ENCODE results near the gene PCDH9. TPM values are rescaled to one million over a fixed set of nuclear protein-coding genes. Genes with fewer than 3 reads are reported as not detected.

PCDH9 gene
- total RNA-seq, 4 donors from 2014 or later: 0.37 to 2.4 (median 1.5) TPM

DNA sequence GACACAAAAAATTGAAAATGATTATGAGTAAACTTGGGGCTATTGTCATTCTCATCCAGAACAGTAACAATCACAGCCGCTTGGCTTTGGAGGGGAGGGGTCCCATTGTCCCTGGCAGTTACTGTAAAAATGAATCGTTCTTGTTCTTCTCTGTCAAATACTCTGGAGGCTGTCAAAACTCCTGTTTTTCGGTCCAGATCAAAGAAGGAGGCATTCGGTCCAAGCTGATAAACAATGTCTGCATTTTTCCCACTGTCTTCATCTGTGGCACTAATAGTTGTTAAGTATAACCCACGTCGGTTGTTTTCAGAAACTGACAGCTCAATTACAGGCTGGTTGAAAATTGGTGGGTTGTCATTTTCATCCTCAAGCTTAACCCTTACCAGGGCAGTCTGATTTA, 3.4 kb downstream of the PCDH9 start:
- in situ Hi-C loops (cut with MboI; ENCODE audit: low pct_ligation_motif_present in 1 of 4, low pct_unique_long_range_greater_than_20kb in 1 of 4, low sequenced_read_pairs in 3 of 4): loop anchor here in 1 of 4 donors (25.0 kb wide), 1 partner anchor 1564 kb away; no protein-coding TSS in a partner anchor
- no peak overlapping the region for H3K4me3 ChIP-seq
- 66% methylated on average over 4 to 6 of the region's 6 CpGs for WGBS, 2 donors (ENCODE audit: low coverage in 1 of 2)
- H3K36me3 ChIP-seq: no peaks in the 10 kb centered on the region
- TF ChIP-seq EP300 (IDR thresholded peaks at IDR 0.05; ENCODE audit: low read depth) (no peak), POLR2A (IDR thresholded peaks at IDR 0.05) (no peak), POLR2AphosphoS5 (IDR thresholded peaks at IDR 0.05) (no peak)
- TF ChIP-seq, protein P1, sequence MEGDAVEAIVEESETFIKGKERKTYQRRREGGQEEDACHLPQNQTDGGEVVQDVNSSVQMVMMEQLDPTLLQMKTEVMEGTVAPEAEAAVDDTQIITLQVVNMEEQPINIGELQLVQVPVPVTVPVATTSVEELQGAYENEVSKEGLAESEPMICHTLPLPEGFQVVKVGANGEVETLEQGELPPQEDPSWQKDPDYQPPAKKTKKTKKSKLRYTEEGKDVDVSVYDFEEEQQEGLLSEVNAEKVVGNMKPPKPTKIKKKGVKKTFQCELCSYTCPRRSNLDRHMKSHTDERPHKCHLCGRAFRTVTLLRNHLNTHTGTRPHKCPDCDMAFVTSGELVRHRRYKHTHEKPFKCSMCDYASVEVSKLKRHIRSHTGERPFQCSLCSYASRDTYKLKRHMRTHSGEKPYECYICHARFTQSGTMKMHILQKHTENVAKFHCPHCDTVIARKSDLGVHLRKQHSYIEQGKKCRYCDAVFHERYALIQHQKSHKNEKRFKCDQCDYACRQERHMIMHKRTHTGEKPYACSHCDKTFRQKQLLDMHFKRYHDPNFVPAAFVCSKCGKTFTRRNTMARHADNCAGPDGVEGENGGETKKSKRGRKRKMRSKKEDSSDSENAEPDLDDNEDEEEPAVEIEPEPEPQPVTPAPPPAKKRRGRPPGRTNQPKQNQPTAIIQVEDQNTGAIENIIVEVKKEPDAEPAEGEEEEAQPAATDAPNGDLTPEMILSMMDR (IDR thresholded peaks at IDR 0.05): no peak
- H3K27ac ChIP-seq: no peak overlapping the region
- DNase-seq: no peak
- peaks cover 0 to 16% (median 7%) of the 10 kb centered on the region in 4 donors for H3K4me1 ChIP-seq
- intact Hi-C loops (cut with DNase I; ENCODE audit: low total_unique reads): no loop called here
- no peaks in the 10 kb centered on the region for H3K9me3 ChIP-seq
- H3K27me3 ChIP-seq: peaks cover 14% of the 10 kb centered on the region

DNA sequence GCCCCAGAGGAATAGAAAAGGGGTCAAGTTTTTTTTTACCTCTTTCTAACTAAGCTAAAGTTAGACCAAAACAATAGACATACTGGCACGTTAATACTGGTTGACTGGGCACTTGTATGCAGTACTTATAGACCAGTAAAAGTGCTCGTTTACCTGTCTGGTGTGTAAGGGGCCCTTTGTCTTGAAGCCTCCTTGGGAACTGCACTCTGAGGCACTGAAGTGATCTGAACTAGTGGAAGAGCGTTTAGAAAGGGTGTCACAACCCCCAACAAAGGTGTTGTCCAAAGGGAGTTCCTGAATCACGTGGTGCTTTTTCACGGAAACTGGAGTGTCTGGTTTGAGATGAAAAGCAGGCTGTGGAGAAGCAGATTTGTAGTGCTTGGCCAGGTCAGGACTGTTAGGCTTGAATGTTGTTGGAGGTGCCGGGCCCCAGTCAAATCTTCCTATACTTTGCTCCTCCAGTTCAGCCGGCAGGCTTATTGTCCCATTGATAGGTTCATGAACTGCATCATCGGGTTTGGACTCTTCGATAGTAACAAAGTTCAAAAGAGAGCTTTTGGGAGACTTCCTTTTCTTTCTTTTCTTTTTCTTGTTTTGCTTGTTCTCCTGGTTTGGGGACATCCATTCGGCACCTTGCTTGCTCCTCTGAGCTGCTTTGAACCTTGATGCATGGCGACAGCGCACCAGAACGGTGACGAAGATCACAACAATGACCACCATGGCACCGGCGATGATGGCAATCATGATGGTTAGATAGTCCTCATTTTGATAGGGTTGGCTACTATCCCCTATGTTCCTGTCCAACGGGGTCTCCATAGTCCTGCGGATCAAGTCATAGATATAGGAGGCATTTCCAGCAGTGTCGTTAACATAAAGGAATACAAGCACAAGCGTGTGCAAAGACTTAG, 4.6 kb downstream of the PCDH9 start:
- H3K36me3 ChIP-seq: no peaks in the 10 kb centered on the region
- TF ChIP-seq POLR2AphosphoS5 (IDR thresholded peaks at IDR 0.05): no peak
- TF ChIP-seq, protein P1 (IDR thresholded peaks at IDR 0.05): no peak
- no peak for TF ChIP-seq POLR2A (IDR thresholded peaks at IDR 0.05)
- TF ChIP-seq EP300 (IDR thresholded peaks at IDR 0.05; ENCODE audit: low read depth): no peak
- 76 to 79% methylated on average over 14 to 20 of the region's 20 CpGs for WGBS, 2 donors (ENCODE audit: low coverage in 1 of 2)
- H3K4me3 ChIP-seq: no peak overlapping the region
- H3K4me1 ChIP-seq: peaks cover 0 to 9% (median 4%) of the 10 kb centered on the region in 4 donors
- H3K27ac ChIP-seq: no peak overlapping the region
- in situ Hi-C loops (cut with MboI; ENCODE audit: low pct_ligation_motif_present in 1 of 4, low pct_unique_long_range_greater_than_20kb in 1 of 4, low sequenced_read_pairs in 3 of 4) (loop anchor here in 1 of 4 donors (25.0 kb wide), 1 partner anchor 1563 kb away; no protein-coding TSS in a partner anchor), intact Hi-C loops (cut with DNase I; ENCODE audit: low total_unique reads) (no loop called here)
- DNase-seq: no peak
- peaks cover 14% of the 10 kb centered on the region for H3K27me3 ChIP-seq
- H3K9me3 ChIP-seq: no peaks in the 10 kb centered on the region

DNA sequence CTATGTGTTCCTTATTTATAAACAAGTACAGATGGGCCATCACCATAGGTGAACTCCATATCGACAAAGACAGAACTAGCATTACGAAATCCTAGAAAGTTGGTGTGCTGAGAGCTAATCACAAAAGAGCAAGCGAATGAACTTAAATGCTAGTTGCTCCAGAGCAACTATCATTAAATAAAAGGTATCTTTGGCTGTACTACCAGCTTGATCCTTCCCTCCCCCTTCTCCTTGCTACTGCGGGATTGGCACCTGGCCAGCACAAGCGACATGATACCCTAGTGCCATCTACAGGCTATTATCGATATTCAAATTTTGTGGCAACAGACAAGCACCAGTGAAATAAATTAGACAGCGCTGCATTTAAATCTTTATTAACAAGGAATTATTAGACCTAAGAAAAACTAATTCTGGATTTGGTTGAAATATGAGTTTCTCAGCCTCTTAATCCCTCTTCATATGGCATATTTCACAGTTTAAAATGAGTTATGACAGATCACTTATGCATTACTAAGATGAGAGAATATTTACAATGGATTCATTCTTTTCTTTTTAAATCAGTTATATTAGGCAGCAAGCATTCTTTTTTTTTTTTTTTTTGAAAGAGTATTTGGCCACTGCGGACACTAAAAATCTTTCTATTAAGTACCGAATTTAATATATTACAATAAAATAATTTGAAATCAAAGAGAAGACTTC, 5.8 kb downstream of the PCDH9 start:
- intact Hi-C loops (cut with DNase I; ENCODE audit: low total_unique reads): no loop called here

More for the DNA sequence above, 5.8 kb downstream of the PCDH9 start:
- Histone ChIP-seq H3K27ac (no peak overlapping the region), H3K9me3 (no peaks in the 10 kb centered on the region), H3K27me3 (peaks cover 13% of the 10 kb centered on the region), H3K4me1 (peaks cover 0 to under 1% (median 0%) of the 10 kb centered on the region in 4 donors), H3K36me3 (no peaks in the 10 kb centered on the region), H3K4me3 (no peak overlapping the region)
- TF ChIP-seq EP300 (IDR thresholded peaks at IDR 0.05; ENCODE audit: low read depth) (no peak), POLR2AphosphoS5 (IDR thresholded peaks at IDR 0.05) (peak in 2 of 3 donors; percentile 55 to 72), POLR2A (IDR thresholded peaks at IDR 0.05) (no peak)
- TF ChIP-seq, protein P1 (IDR thresholded peaks at IDR 0.05): peak; percentile 53 to 66 (median 54)
- in situ Hi-C loops (cut with MboI; ENCODE audit: low pct_ligation_motif_present in 1 of 4, low pct_unique_long_range_greater_than_20kb in 1 of 4, low sequenced_read_pairs in 3 of 4): no loop called here
- DNase-seq: peak; percentile 64
- WGBS, 2 donors (ENCODE audit: low coverage in 1 of 2): 17 to 20% methylated on average over 9 of the region's 9 CpGs
